CD4-positive, alpha-beta T cell treated with Interferon gamma for 1 hour (primary cell): ENCODE data around the gene AVL9.
A peak's percentile ranks its signal among the peaks of the same experiment; 100 is the strongest.
"Not testable (repeated sequence)": the region's sequence is repeated elsewhere in the genome, so short reads cannot be mapped to it uniquely, and the experiment has no call there.

Source experiments
- DNase-seq: peaks from one replicate; pipeline ENCODE4 v3.0.0-alpha.2; 2020

Gene AVL9

DNA sequence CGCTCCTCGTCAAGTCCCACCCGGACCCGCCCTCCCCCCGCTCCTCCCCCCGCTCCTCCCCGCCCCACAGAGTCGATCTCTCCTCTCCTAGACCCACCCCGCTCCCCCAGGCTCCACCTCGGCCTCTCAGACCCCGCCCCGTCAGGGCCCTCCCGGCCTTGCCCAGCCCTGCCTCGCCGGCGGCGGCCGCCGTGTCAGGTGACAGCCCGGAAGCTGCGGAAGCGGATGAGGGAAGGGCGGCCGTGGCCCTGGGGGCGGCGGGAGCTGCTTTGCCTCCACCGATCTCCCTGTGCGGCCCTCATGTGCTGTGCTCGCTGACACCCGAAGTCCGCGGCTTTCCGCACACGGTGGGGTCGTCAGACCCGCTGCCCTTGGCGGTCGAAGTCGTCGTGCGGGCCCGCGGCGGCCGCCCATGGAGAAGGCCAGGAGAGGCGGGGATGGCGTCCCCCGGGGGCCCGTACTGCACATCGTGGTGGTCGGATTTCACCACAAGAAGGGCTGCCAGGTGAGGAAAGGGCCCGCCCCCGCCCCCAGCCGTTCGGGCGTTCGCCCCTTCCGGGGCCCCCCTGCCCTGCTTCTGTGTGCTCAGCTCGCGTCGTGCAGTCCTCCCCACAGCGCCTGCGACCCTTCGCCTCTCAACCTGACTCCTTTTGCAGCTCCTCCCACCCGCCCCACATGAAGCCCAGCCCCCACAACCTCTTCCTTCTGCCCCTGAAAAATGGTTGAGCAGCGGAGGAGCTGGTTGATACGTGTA is at the start of gene AVL9:
TSS of gene AVL9 (plus strand) at position 192 of the 754 bp plus-strand sequence. CDS start at position 413, 221 bp downstream.
- DNase-seq, result peak; percentile 98

DNA sequence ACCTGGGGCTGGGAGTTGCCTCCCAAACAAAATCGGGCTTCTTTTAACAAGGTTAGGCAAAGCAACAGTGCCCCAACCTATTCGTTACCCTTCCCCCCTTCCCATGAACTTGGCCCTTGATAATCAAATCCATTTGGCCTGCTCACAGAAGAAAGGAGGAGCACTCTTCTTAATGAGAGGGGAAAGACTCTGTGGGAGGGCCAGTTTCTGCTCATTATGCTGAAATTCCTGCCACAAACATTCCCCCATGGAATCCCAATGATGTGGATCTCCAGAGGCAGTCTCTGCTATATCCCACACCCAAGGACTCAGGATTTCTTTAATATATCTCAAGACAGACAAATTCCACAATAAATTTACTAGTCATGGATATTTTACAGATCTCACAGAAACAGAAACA is 48.1 kb upstream of the AVL9 start:
- no peak for DNase-seq

DNA sequence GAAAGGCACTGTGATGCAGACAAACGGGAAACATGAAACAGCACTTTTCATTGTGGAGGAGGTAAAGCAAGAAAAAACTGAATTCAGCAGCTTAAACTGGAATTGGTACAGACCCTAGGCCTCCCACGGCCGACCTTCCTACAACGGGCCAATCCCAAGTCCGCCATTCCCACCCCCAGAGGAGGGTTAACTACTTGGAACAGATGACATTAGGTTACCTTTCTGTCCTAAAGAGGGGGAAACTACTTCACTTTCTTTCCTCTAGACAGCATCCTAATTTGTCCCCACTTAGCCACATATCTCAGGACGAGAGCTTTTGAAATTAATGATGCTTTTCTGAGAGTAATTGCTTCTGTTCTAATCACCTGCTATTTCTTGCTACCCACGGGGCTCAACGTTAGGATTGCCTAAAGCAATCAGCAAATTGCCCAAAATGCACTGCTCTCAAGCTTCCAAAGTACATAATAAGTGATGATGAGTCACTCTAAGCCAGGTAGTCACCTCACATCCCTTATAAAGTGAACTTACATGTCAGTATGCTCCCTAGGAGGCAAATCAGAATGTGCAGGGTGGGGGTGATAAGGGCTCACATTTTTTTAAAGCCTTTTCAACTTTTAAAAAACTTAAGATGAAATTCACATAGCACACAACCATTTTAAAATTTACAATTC is 41.8 kb upstream of the AVL9 start:
- DNase-seq, result no peak

- DNase-seq, result no peak
Measured at GRCh38 chr7:32458025-32458424, 37.3 kb upstream of the AVL9 start.

DNA sequence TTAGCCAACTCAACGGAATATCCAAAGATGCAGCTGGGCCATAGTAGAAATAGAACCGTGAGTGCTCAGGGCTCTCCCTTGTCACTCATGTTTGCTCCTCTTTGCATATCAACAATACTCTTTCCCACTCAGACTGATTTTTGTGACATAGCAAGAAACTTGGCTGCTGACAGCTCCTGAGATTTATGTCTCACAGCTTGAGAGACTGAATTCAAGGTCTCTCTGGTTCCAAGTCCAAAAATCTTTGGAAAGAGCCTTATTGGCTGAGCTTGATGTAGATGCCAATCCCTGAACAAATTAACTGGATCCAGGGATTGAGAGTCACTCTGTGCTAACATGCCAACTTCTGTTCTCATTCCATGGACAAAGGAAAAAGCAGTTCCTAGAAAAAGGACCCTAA is 35.5 kb upstream of the AVL9 start:
- no peak for DNase-seq

- no peak for DNase-seq
Measured at GRCh38 chr7:32461484-32461883, 33.8 kb upstream of the AVL9 start.

GRCh38 chr7:32462451-32462850 is 32.8 kb upstream of the AVL9 start:
- DNase-seq, result no peak

GRCh38 chr7:32462977-32463376 is 32.3 kb upstream of the AVL9 start:
- no peak for DNase-seq

- DNase-seq, result not testable (repeated sequence)
Measured at GRCh38 chr7:32464641-32465416, 30.5 kb upstream of the AVL9 start.

- not testable (repeated sequence) for DNase-seq
Measured at GRCh38 chr7:32470004-32470403, 25.3 kb upstream of the AVL9 start.

- no peak for DNase-seq
Measured at GRCh38 chr7:32470871-32471270, 24.4 kb upstream of the AVL9 start.

DNA sequence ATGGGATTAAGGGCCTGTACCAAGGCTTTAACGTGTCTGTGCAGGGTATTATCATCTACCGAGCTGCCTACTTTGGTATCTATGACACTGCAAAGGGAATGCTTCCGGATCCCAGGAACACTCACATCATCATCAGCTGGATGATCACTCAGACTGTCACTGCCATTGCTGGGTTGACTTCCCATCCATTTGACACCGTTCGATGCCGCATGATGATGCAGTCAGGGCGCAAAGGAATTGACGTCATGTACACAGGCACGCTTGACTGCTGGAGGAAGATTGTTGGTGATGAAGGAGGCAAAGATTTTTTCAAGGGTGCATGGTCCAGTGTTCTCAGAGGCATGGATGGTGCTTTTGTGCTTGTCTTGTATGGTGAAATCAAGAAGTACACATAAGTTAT is 23.3 kb upstream of the AVL9 start:
- no peak for DNase-seq

GRCh38 chr7:32474008-32474407 is 21.3 kb upstream of the AVL9 start:
- DNase-seq, result no peak

DNA sequence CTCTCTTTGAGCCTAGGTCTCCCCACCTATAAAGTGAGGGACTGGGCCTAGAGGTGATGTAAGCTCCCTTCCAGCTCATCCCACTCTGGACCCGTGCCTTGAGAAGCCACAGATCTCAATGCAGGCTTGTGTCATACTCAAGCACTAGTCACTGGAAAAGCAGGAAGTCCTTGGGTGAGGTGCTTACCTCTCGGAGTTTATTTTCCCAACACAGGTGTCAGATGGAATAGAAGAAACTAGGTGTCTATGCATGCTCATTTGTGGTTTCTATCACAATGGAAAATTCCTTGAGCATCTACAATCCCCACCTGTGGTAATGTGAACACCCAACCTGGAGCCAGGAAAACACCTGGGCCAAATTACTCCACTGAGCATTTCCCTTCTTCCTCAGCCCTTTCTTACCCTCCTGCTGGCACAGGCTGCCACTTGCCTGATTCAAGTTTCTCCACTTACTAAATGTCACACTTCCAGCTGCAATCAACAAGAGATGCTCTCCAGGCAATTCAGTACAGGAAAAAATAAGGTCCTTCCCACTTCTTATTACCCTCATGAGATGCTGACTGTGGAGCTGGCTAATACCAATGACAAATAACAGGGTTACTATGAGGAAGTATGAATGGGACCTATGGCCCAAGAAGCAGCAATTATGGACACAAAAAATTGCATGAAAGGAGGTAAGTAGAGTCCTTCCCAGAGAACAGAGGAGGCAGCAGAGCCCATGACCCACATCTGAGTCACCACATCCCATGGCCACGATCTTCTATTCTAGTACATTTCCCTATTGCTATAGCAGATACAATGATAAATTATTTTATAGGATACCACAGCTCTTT is 18.3 kb upstream of the AVL9 start:
- DNase-seq, result no peak

DNA sequence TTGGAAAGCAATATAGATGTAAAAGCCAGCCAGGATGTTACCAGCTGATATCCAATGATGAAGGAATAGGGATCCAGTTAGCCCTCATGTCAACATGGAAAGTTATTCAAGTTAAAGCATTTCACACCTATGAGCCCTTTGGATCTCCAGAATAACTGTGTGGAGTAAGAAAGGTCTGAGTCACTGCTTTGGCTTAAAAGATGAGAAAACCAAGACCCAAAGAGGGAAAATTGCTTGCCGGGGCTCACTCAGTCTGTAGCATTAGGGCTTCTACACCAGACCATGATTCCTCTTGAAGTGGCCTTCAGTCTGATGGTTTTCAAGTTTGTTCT is 17.7 kb upstream of the AVL9 start:
- no peak for DNase-seq

GRCh38 chr7:32479574-32480200 is 15.6 kb upstream of the AVL9 start:
- no peak for DNase-seq

GRCh38 chr7:32481176-32481575 is 14.1 kb upstream of the AVL9 start:
- no peak for DNase-seq

DNA sequence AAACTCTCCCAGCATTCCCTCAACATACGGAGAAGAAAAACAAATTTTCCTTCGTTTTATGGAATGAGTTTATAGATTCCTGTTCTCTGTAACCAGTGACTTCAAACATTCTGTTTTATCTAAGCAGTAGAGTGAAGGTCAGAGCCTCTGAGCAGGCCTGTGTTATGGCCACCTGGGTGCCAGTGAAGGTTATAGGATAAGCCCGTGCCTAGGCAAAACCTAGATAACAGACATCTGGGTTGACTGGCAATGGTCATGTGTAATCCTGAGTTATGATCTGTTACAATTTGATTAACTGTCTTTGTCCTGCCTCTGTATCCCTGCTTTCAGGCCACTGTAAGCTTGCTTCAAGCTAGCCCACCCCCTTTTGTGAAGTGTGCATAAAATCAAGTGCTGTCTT is 13.4 kb upstream of the AVL9 start:
- DNase-seq, result no peak

DNA sequence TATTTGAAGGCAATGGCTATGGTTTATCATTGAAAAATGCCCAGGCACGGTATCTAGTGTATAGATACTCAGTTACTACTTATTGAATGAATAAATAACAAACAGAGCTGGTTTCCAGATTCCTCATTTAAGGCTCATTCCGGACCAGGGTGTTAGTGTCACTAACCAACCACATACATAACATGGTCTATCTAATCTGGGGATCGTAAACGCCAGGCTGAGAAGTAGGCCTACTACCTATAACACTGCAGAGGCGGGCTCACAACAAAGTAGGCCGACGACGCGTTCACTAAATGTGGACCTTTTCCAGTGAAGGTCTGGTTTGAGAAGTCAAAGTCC is 5.5 kb upstream of the AVL9 start:
- DNase-seq, result no peak

DNA sequence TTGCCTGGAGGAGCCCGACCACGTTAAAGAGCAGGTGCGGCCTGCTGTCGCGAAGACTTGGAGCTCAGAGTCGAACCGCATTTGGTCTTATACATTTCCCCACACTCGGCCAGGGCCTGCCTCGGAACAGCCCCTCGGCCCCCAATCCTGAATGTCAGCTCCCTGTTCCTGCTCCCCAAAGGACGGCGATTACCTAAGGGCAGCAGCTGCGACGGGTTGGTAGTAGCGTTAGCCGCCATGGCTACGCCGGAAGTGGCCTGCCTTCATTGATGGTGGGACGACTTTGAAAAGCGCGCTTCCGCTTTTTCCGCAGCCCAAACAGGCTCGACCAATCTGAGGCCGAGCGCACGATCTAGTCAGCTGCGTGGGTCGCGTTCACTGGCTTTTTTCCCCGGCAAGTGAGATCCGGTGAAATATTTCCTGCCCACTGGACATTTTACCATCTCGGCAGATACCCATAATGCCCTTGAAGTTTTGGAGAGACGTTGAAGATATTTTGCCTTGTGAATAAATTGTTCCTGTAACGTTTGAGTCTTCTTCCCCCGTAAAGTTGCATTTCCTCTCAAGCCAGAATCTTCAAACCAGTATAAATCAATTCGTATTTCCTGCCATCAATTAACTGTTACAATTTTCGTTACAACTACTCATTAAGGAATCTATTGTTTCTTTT is 5.0 kb upstream of the AVL9 start, which contains the start of gene LSM5:
TSS of gene LSM5 (minus strand) at position 254 of the 670 bp plus-strand sequence. CDS start at position 239, 15 bp downstream.
- peak; percentile 88 for DNase-seq

DNA sequence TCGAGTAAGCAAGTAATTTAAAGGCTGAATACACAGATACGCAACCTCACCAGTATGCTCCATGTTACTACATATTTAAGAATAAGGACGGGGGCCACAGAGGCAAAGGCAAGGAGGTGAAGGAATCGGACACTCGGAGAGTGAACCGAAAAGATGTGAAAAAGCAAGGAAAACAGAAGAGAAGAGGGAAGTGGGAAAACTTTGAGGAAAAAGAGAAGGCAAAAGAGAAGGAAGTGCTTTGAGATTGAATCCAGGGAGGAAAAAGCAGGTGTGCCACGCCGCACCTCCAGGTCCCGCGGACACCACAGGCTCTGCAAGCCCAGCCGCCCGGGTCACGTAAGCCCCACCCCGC is 367 bp upstream of the AVL9 start:
- DNase-seq, result no peak
